ENCODE data around the gene CHURC1. TPM values are rescaled to one million over a fixed set of nuclear protein-coding genes. Genes with fewer than 3 reads are reported as not detected.

Gene CHURC1
- total and polyA plus RNA-seq, 2 of the 4 experiments (the other 2 are of a cell fraction) = 38.0 to 69.5 TPM

DNA sequence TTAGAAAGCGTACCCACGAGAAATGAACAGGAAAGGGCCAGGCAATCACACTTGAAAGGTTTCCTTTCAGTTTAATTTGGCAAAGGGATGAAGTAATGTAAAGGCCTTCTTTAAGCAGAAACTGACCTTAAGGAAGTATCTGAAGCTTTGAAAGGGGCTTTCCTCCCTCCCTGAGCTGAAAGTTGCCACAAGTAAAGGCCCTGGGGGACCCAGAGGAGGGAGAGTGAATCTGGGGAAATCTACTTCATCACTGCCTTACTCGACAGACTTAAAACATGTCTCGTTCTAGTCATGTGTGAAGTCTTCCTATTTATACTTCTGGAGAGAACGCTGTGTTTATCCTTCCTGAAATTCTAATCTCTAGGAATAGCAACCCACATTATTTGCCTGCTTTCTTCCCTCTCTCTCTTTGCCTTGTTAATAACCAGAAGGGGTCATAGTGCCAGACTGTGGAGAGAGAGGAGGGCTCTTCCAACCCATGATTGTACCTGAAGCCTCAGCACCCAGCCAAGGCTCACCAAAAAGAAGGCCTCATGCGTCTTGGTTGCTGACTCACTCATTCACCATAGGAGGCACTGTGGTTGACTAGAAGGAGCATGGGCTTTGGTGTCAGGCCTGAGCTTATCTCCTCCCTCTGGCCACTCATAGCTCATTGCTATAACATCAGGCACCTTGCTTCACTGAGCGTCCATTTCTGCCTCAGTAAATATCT lies 38.5 kb downstream of the CHURC1 start:
- H3K23ac ChIP-seq (ENCODE audit: low read depth, low read length) = no peak overlapping the region
- no peak overlapping the region for H4K8ac ChIP-seq (ENCODE audit: low read depth in 2 of 2, low read length in 2 of 2)
- H2AFZ ChIP-seq (replicated peaks; ENCODE audit: low read length, poor library complexity) = no peak overlapping the region
- H3K27ac ChIP-seq (ENCODE audit: insufficient read depth, low read length) = no peak overlapping the region
- no peak overlapping the region for H3K14ac ChIP-seq (replicated peaks; ENCODE audit: low read depth, low read length)
- H3K27me3 ChIP-seq (ENCODE audit: control insufficient read depth, insufficient read depth, low read length) = no peaks in the 10 kb centered on the region
- 0 out of 2 replicates have a peak, but pooled peaks cover 2% of the 10 kb centered on the region for H3K9me1 ChIP-seq (ENCODE audit: insufficient read depth, low read length)
- H4K5ac ChIP-seq (ENCODE audit: low read depth, low read length) = no peak overlapping the region
- no peak overlapping the region for H2BK15ac ChIP-seq (ENCODE audit: low read depth, low read length)
- in situ Hi-C loops (cut with MboI; ENCODE audit: low sequenced_read_pairs) (no loop called here), dilution Hi-C loops (cut with HindIII; ENCODE audit: low sequenced_read_pairs, unreplicated experiment) (no loop called here), intact Hi-C loops (cut with micrococcal nuclease) (no loop called here)
- H3K4me2 ChIP-seq (ENCODE audit: low read depth, low read length) = no peak overlapping the region
- no peak overlapping the region for H3K9ac ChIP-seq (ENCODE audit: low read depth, low read length)
- no peak overlapping the region for H3K18ac ChIP-seq (ENCODE audit: low read depth, low read length)
- ATAC-seq (ENCODE audit: low read depth) (no peak), DNase-seq (no peak)
- H4K20me1 ChIP-seq (ENCODE audit: insufficient read depth, low read length) = no peaks in the 10 kb centered on the region
- H3K4me3 ChIP-seq (ENCODE audit: insufficient read depth, low read depth, low read length) = no peak overlapping the region
- POLR2A ChIA-PET (ENCODE audit: unreplicated experiment) = no interaction called here
- no peaks in the 10 kb centered on the region for H3K9me3 ChIP-seq (ENCODE audit: control insufficient read depth, insufficient read depth, low read length)
- no peak overlapping the region for H2BK120ac ChIP-seq (ENCODE audit: low read depth, low read length)
- H3K36me3 ChIP-seq (ENCODE audit: control insufficient read depth, insufficient read depth, low read length) = peaks cover 6% of the 10 kb centered on the region; the same call in 1 of the 2 replicates
- no peaks in the 10 kb centered on the region for H3K4me1 ChIP-seq (ENCODE audit: control insufficient read depth, insufficient read depth, low read length)
- TF ChIP-seq FOS (IDR thresholded peaks at IDR 0.05; ENCODE audit: low read depth, low read length) = no peak
- TF ChIP-seq MXI1 (IDR thresholded peaks at IDR 0.05; ENCODE audit: borderline replicate concordance, low read depth, low read length) = no peak
- no peak for TF ChIP-seq POLR2A (IDR thresholded peaks at IDR 0.05; ENCODE audit: low read depth, low read length)
- TF ChIP-seq CHD1 (IDR thresholded peaks at IDR 0.05; ENCODE audit: low read depth, low read length) = no peak
- no peak for TF ChIP-seq BHLHE40 (IDR thresholded peaks at IDR 0.05; ENCODE audit: low read depth, low read length)
- TF ChIP-seq RFX5 (IDR thresholded peaks at IDR 0.05; ENCODE audit: low read depth, low read length) = no peak
- TF ChIP-seq SMC3 (IDR thresholded peaks at IDR 0.05; ENCODE audit: low read depth, low read length) = no peak
- no peak for TF ChIP-seq ELK1 (IDR thresholded peaks at IDR 0.05; ENCODE audit: borderline replicate concordance, low read depth, low read length)
- TF ChIP-seq RAD21 (IDR thresholded peaks at IDR 0.05; ENCODE audit: low read length) = no peak
- TF ChIP-seq RCOR1 (IDR thresholded peaks at IDR 0.05; ENCODE audit: insufficient replicate concordance, low read length) = no peak
- TF ChIP-seq CTCF (conservative IDR thresholded peaks at IDR 0.05; ENCODE audit: low read depth, low read length) = no peak
- TF ChIP-seq MAZ (IDR thresholded peaks at IDR 0.05; ENCODE audit: borderline replicate concordance, low read depth, low read length) = no peak
- no peak for TF ChIP-seq CEBPB (IDR thresholded peaks at IDR 0.05; ENCODE audit: low read depth, low read length)
- no peak for TF ChIP-seq MAFK (IDR thresholded peaks at IDR 0.05; ENCODE audit: low read depth, low read length)
- TF ChIP-seq, protein P1, sequence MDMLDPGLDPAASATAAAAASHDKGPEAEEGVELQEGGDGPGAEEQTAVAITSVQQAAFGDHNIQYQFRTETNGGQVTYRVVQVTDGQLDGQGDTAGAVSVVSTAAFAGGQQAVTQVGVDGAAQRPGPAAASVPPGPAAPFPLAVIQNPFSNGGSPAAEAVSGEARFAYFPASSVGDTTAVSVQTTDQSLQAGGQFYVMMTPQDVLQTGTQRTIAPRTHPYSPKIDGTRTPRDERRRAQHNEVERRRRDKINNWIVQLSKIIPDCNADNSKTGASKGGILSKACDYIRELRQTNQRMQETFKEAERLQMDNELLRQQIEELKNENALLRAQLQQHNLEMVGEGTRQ (IDR thresholded peaks at IDR 0.05; ENCODE audit: low read depth, low read length) = no peak
- no peak for TF ChIP-seq NFE2L2 (IDR thresholded peaks at IDR 0.05; ENCODE audit: low read depth, low read length)
- H2BK20ac ChIP-seq (ENCODE audit: low read depth, low read length) = no peak overlapping the region
- H3K4ac ChIP-seq (ENCODE audit: low read depth, low read length) = no peak overlapping the region
- no peak overlapping the region for H2AK5ac ChIP-seq (ENCODE audit: low read depth, low read length)
- CTCF ChIA-PET = no interaction called here
- no CpG with 5 or more reads among the region's 7 CpGs for WGBS, 2 experiments (ENCODE audit: extremely low coverage in 2 of 2, insufficient read length in 1 of 2)
- no peak overlapping the region for H2AK9ac ChIP-seq (replicated peaks; ENCODE audit: low read depth, low read length, poor library complexity)
- H2BK5ac ChIP-seq (ENCODE audit: low read depth, low read length, poor library complexity, severe bottlenecking) = no peak overlapping the region
- no TSS peak for BruUV-seq (replicated peaks)
- H4K91ac ChIP-seq (ENCODE audit: insufficient read depth, low read depth, low read length) = no peak overlapping the region
- H3K56ac ChIP-seq (ENCODE audit: extremely low read depth, insufficient read depth, low read length) = no peak overlapping the region
- no peaks in the 10 kb centered on the region; a peak in 1 of 4 replicates for H3K79me1 ChIP-seq (ENCODE audit: low read depth in 1 of 2, low read length in 2 of 2)
